Measurements from ENCODE around the gene JPT1.

The JPT1 gene

DNA sequence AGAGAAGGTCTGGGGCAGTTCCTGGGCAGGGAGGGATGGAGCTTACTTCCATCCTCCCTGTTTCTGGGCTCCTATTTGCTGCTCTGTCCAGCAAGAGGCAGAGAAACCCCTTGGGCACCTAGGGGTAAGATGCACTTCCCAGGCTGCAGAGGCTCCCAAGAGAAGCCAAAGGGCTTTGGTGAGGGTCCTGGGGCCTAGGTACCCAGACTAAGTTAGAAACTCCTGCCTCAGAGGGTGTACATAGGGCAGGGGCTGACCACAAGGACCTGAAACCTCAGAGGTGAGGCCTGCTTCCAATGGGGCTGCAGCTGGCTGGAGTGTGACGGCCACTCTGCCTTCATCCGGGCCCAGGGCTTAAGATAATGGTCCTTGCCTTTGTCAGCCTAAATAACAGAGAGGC, 46.1 kb downstream of the JPT1 start:
- DNase-seq (ENCODE audit: low read depth in 2 of 2, low spot score in 1 of 2) = no peak

DNA sequence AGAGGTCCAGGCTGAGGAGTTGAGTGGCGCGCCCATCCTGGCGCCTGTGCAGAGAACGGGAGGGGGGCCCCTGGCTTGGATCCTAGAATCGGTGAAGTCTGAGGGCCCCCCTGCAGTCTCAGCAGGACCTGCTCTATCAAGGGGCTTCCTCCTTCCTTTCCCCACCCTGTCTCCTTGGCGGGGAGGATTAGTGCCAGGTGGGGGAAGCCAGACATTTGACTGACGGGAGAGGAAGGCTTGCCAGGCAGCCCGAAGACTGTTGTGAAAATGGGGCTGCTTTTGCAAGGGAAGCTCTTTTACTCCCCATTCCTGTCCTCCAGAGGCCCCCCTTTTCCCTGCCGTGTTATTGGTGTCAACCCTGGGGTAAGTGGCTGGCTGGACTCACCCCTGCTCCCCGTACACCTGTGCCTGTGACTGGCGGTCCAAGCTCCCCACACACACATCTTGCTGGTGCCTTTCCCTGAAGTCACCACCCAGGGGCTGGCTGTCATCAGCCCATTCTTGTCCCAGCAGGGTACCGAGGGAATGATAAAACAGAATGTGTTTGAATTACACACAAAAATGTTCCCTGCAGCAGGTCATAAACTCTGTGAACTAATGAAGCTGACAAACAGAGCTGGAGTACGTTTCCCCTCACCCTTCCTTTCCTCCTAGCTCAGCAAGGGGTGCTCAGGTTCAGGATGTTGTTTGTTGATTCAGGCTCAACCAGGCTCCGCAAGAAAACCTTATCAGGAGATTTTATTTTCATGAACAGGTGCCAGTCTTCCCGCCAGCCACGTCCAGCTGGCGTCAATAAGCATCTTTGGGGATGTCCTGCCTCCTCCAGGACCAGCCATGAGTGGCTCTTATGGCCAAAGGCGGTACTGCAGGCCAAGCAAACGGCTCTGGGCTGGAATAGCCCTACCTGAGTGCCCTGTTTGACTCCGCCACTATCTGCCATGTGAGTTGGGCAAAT, 48.9 kb downstream of the JPT1 start:
- no peak for DNase-seq (ENCODE audit: low read depth in 2 of 2, low spot score in 1 of 2)

DNA sequence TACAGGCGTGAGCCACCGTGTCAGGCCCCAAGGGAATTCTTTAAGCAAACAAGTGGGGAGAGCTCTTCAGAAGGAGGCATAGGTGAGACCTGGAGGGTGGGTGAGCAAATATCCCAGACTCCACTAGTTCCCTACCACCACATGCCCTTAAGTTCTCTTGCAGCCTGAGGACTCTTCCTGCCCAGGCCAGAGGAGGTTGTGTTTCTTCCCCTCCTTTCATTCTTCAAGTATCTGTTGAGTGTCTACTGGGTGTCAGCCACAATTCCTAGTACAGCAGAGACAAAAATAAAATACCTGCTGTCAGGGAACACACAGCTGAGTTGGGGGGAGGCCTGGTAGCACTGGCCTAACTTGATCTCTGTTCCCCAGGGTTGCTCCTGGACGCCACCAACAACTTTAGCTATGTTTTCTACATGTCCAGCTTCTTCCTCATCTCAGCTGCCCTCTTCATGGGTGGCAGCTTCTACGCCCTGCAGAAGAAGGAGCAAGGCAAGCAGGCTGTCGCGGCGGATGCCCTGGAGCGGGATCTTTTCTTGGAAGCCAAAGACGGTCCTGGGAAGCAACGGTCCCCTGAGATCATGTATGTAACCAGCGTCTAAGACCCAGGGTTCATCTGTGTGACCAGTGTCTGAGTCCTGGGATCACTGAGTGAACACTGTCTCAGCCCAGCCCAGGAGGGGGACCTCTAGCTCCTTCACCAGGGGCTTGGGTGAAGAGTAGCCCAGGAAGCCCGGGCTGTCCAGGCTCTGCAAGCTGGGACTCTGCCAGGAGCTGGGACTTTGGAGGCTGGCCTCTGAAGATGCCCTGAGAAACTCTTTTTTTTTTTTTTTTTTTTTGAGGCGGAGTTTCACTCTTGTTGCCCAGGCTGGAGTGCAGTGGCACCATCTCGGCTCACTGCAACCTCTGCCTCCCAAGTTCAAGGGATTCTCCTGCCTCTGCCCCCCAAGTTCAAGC, 50.4 kb downstream of the JPT1 start:
- no peak for DNase-seq (ENCODE audit: low read depth in 2 of 2, low spot score in 1 of 2)

DNA sequence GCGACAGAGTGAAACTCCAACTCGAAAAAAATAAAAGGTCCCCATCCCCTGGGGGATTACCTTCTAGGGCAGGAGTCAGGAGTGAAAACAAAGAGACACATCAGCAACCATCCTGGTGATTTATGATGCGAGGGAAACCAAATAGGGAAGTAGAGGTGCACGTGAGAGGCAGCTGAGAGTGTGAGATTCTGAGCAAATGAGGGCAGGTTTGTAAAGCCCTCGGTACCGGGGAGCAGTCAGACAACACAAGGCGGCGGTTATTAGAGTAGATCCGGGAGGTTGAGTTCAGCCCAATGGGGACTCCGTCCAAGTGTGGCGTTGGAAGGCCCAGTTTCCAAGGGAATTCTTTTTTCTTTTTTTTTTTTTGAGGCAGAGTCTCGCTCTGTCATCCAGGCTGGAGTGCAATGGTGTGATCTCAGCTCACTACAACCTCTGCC, 51.9 kb downstream of the JPT1 start:
- DNase-seq (ENCODE audit: low read depth in 2 of 2, low spot score in 1 of 2) = no peak

DNA sequence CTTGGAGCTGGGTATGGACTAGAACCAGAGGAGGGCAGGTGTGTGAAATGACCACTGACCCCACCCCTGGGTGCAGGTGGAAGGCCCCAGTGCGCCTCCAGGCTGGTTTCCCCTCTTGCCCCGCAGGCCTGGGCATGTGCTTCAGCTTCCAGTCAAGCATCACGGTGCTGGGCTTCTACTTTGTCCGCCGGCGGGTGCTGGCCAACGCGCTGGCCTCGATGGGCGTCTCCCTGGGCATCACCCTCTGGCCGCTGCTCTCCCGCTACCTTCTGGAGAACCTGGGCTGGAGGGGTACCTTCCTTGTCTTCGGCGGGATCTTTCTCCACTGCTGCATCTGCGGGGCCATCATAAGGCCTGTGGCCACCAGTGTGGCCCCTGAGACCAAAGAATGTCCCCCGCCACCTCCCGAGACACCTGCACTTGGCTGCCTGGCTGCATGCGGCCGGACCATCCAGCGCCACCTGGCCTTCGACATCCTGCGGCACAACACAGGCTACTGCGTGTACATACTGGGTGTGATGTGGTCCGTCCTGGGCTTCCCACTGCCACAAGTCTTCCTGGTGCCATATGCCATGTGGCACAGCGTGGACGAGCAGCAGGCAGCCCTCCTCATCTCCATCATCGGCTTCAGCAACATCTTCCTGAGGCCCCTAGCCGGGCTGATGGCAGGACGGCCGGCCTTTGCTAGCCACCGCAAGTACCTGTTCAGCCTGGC, 54.3 kb downstream of the JPT1 start:
- DNase-seq (ENCODE audit: low read depth in 2 of 2, low spot score in 1 of 2) = no peak

DNA sequence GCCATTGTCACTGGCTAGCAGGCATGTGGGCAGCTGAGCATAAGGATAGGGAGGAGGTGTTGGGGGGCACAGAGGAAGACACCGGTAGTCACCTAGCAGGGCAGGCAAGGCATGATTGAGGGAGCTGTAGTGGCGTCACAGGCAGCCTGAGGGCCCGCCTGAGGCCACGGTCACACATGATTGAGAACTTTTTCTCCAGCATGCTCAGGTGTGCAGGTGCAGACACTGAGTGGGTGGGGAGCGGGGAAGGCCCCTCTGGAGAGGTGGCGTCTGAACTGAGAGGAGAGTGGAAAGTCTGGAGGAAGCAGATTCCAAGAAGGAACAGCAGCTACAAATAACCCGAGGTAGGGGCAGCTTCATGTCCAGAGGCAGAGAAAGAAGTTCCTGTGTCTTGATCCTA, 55.5 kb downstream of the JPT1 start:
- no peak for DNase-seq (ENCODE audit: low read depth in 2 of 2, low spot score in 1 of 2)

DNA sequence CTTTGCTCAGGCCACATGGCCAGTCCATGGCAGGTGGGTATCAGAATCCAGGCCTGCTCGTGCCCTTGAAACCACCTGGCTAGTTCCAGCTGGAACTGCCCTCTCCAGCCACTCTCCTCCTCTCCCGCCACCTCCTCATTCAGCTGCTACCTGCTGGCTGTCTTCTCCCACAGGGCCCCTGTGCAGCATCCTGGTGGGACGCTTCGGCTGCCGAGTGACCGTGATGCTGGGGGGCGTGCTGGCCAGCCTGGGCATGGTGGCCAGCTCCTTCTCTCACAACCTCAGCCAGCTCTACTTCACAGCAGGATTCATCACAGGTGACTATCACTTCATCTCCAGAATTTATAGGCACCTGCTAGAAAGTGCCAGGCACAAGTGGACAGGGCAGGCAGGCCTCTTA, 56.4 kb downstream of the JPT1 start:
- no peak for DNase-seq (ENCODE audit: low read depth in 2 of 2, low spot score in 1 of 2)

DNA sequence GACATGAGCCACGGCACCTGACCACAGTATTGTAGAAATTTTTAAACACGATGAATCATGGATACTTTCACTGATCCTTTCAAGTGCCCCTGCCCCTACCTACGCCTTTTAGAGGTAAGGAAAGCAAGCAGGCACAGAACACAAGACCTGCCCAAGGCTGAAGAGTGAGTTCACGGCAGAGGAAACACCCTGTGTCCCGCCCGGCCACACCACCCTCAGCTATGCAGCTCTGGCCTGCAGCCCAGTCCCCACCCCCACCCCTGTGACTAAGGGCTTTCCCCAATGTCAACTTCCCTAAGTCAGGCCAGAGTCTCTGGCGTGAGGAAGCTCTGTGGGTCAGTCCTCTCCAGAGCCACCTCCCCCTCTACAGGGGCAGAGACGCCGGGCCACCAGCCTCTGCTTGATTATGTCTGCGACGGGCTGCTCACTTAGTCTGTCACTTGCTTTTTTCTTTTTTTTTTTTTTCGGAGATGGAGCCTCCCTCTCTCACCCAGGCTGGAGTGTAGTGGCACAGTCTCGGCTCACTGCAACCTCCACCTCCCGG, 58.2 kb downstream of the JPT1 start:
- DNase-seq (ENCODE audit: low read depth in 2 of 2, low spot score in 1 of 2) = no peak

DNA sequence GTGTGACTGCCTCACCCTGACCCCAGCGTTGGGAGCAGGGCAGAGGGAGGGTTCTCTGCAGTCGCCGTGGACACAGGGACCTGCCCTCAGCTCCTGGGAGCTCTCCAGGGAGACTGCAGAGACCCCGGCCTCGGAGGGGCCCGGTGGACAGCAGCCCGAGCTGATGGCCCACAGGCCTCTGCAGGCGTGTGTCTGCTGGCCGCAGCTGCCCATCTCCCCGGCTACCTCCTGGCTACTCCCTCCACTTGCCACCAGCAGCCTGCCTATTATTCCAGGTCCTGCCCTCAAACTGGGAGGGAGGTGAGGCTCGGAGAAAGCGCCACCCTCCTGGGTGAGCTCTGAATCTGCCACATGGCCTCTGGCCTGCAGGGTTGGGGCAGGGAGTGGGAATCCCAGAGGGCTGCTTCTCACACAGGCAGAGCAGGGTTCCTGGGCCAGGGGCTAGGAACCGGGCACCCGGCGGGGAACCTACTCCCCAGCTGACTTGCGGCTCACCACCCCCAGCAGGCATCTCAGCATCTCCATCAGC, 59.4 kb downstream of the JPT1 start:
- DNase-seq (ENCODE audit: low read depth in 2 of 2, low spot score in 1 of 2) = no peak

DNA sequence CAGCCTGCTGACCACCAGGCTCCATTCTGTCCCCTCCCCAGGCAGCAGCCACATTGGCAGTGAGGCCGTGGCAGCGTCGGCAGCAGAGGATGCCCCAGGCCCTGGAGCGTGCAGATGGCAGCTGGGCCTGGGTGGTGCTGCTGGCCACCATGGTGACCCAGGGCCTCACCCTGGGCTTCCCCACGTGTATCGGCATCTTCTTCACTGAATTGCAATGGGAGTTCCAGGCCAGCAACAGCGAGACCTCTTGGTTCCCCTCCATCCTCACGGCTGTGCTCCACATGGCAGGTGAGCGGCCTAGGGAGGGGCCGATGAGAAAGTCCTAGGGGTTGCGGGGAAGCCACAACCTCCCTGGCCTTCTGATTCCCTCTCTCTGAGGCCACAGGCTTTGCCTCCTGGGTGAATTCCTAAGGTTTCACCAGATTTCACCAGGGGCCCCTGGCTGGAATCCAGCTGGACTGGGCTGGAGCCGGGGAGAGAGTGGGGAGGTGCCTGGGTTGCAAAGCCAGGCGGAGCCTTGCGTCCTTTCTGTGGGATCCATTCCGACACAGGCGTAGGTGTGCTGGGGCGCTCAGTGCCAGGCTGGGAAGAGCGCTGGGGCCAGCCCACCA, 60.7 kb downstream of the JPT1 start:
- DNase-seq (ENCODE audit: low read depth in 2 of 2, low spot score in 1 of 2) = no peak

DNA sequence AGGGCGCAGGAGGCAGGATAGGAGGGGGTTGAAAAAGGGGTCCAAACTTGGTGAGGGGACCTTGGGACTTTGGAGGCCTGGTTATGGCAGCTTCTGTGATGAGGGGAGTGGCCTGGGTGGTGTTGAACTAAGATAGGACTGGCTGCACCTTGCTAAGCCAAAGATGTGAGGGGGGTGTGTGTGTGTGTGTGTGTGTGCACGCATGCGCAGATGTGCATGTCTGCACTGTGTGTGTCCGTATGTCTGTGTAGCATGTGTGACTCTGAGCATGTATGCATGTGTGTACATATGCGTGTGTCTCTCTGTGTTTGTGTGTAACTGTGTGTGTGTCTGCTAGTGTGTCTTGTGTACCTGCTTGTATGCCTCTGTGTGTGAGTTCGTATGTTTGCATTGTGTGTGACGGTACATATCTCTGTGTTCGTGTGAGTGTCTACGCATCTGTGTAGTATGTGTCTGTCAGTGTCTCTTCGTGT, 62.4 kb downstream of the JPT1 start:
- DNase-seq (ENCODE audit: low read depth in 2 of 2, low spot score in 1 of 2) = no peak

DNA sequence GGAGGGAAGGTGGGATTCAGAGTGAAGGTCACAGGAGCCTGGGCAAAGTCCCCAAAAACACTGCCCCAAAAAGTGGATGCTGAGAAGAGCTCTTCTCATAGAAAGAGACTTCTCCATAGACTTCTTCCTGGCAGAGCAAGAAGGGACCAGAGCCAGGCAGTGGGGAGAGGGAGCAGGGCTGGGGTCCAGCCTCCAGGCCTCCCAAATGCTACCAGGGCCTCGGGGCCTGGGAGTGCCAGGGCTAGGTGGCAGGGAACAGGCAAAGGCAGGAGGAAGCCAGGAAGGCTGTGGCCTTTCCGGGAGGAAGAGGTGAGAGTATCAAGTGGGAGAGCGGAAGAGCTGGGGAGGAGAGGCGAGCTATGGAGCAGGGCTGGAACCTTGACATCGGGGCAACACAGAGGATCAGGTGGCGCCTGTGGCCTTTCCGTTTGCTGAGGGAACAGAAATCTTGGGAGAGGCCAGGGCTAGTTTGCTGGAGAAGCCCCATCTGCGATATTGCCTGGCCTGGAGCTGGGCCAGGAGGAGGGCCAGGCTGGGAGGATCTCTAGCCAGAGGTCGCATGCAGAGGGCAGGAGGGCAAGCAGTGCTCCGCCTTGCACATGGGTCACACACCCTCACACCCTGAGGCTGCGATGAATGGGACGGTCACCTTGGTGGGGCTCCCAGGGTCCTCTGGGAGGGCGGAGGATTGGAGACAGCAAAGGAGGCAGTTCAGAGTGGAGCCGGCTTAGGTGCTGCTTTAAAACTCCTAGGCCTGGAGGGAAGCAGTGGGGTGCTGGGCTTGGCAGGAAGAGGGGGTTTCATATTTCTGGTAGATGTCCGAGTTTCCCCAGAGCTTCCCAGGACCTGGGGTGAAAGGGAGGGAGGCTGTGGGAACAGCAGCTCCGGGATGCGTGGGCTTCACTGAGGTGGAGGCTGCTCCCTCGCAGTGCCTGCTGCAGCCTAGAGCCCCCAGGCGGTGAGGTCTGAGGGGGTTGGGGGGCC, 63.1 kb downstream of the JPT1 start:
- no peak for DNase-seq (ENCODE audit: low read depth in 2 of 2, low spot score in 1 of 2)

DNA sequence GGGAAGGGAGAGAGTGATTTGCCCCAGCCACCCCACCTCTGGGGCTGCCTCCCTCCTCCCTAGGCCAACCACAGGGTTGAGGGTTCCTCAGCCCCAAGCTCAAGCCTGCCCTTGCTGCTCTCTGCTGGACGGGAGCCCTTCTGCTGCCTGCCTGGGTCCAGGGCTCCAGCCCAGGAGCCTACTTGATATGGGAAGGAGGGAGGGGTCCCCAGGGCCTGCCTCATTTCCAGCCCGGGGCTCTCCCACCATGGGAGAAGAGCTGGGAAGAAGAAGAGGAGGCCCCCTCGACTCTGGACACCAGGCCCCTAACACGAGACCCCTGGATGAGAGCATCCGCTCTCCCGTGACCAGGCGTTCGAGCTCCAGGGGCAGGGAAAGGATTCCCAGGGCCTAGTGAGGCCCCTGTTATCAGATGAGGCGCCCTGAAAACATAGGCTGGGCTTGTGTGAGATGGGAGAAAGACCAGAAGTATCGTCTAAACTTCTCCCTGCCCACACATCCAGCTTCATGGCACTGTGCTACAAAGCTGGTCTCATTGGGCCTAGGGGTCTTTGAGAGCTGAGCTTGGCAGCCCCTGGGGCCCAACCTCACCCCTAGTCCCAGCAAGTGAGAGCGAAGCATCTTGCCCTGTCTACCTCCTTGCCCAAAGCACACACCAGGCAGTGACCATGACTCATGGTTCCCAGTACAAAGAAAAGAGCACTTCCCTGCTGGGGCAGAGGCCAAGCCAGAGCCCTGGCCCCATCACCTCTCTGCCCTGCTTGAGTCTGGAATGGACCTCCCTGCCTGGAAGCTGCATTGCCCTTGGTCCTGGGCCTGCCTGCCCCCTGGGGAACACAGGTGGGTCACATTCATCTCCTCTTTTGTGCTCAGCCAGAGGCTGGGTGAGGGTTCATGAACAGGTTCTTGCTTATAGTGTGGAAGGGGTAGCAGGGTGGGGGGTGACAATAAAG, 65.6 kb downstream of the JPT1 start:
- no peak for DNase-seq (ENCODE audit: low read depth in 2 of 2, low spot score in 1 of 2)

DNA sequence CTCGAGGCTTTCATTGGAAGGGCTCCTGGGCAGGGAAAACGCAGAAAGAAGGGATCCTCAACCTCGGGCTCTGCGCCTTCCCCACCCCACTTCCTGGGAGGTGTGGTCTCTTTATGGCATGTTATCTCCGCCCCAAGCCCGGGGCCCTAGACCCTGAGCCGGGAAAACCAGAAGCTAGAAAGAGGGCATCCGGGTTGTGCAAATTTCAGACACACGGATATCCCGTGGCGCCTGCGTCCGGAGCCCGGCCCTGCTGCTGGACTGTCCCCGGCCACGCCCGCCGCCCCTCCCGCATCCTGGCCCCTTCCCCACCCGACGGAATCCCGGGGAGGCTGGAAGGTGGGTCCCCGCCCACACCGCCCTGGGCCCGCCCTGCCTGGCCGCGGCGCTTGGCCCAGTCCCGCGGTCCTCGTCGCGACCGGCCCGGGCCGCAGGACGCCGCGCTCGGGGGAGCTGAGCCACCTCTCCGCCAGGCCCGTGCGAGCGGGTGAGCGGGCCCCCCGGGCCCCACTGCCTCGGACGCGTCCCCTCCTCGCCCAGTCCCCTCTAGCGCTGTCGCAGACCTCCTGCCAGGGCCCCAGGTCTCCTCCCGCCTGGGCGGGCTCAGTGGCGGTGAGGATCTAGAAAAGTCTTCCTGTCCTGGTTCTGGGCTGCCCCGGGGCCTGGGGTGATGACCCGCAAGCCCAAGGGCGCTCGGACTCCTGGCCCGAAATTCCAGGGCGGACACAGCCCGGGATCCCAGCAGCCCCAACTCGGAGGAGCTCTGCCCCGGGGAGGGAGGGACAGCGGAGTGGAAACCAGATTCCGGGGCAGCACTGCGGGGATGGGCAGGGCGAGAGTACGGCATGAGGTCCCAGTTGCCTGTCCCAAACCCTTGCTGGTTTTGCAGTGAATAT, 66.5 kb downstream of the JPT1 start, which contains the start of gene SLC16A5:
Gene SLC16A5, plus strand, starts transcription at position 397 of the 896 bp plus-strand sequence. CDS start 5,683 bp downstream, outside the sequence.
- no peak for DNase-seq (ENCODE audit: low read depth in 2 of 2, low spot score in 1 of 2)

DNA sequence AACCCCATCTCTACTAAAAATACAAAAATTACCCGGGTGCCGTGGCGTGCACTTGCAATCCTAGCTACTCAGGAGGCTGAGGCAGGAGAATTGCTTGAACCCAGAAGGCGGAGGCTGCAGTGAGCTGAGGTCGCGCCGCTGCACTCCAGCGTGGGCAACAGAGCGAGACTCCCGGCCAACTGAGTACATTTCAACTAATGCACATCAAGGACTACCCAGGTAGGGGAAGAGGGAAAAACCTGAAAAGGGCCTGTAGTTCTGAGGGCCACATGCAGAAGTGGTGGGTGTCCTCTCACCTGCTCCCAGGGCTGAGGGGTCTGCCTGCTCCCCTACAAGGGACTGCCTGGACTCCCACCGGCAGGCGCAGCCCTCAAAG, 67.1 kb downstream of the JPT1 start:
- no peak for DNase-seq (ENCODE audit: low read depth in 2 of 2, low spot score in 1 of 2)

DNA sequence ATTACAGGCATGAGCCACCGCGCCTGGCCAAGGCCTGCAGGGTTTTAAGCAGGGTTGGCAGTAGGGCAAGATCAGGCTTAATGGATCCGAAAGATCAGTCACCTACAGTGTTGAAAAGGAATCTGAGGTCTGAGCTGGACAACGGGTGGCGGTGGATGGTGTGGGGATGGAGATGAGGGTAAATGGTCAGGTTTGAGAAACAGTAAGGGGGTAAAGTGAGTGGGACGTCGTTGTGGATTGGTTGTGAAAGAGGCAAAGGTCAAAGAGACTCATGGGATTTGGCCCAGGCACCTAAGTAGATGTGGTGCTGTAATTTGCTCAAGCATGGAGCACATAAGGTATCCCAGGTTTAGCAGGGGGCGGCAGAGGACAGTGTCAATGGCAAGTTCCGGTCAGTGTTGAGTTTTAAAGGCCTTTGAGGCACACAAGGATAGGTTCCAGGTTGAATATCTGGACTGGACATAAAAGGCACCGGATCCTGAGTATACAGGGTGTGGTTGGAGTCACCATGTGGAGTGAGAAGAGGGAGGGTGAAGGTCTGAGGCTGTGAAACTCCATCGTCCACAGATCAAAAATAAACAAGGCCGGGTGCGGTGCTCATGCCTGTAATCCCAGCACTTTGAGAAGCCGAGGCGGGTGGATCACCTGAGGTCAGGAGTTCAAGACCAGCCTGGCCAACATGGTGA, 67.7 kb downstream of the JPT1 start:
- no peak for DNase-seq (ENCODE audit: low read depth in 2 of 2, low spot score in 1 of 2)

Data from stimulated activated CD8-positive, alpha-beta memory T cell treated with anti-CD3 and anti-CD28 coated beads, Interleukin-4, amount 100 ng/mL, for 1 hour (primary cell).